Kidney (tissue), 14 donors: ENCODE measurements around the gene FBXO34. TPM values are rescaled to one million over a fixed set of nuclear protein-coding genes. Genes with fewer than 3 reads are reported as not detected.
A peak's percentile ranks its signal among the peaks of the same experiment; 100 is the strongest.

Source experiments
- DNase-seq, 5 donors: peaks; one replicate each; pipeline ENCODE4 v3.0.0-alpha.2; 2013 to 2020
- FAIRE-seq: peaks from 2 replicates; lab custom pipeline; 2012; peaks lifted over from hg19 to GRCh38; lab: Jason Lieb, UNC
- H3K27ac ChIP-seq, 2 donors: one replicate each; pipeline ENCODE4 v1.7.0; 2013; ENCODE audit warnings: low read depth in 2 of 2, low read length in 2 of 2, inconsistent platforms in 1 of 2
- H3K27me3 ChIP-seq: one replicate; pipeline ENCODE4 v1.7.1; 2013; ENCODE audit warnings: low read length, inconsistent platforms; ENCODE audit not compliant: control insufficient read depth, insufficient read depth
- H3K36me3 ChIP-seq, 3 donors: one replicate each; pipeline versions ENCODE4 v1.7.0 to v1.7.1; 2013; ENCODE audit warnings: low read length in 3 of 3, control low read depth in 1 of 3, inconsistent platforms in 1 of 3; ENCODE audit not compliant: insufficient read depth in 3 of 3, control insufficient read depth in 2 of 3
- H3K4me1 ChIP-seq, 3 donors: one replicate each; pipeline versions ENCODE4 v1.7.0 to v1.7.1; 2013; ENCODE audit warnings: low read length in 3 of 3, inconsistent platforms in 1 of 3, low read depth in 1 of 3; ENCODE audit not compliant: control insufficient read depth in 2 of 3, insufficient read depth in 2 of 3
- H3K4me3 ChIP-seq, 3 donors: one replicate each; pipeline versions ENCODE4 v1.7.0 to v1.8.1; 2013; ENCODE audit warnings: low read length in 3 of 3, control low read depth in 1 of 3, inconsistent platforms in 1 of 3
- H3K9ac ChIP-seq, 3 donors: one replicate each; pipeline versions ENCODE4 v1.7.0 to v1.7.1; 2013; ENCODE audit warnings: low read length in 3 of 3, control low read depth in 1 of 3, inconsistent platforms in 1 of 3
- H3K9me3 ChIP-seq, 3 donors: one replicate each; pipeline versions ENCODE4 v1.7.0 to v1.7.1; 2013; ENCODE audit warnings: low read length in 3 of 3, control low read depth in 1 of 3, inconsistent platforms in 1 of 3; ENCODE audit not compliant: control insufficient read depth in 2 of 3, insufficient read depth in 1 of 3
- intact Hi-C: fragments of 100-400 bp; cut with DNase I; formaldehyde crosslinking; loops from one replicate; pipeline ENCODE4 v1.11.1; 2022
- polyA plus RNA-seq: library from polyadenylated mRNA; stranded (reverse); fragments of 350-450 nt; fragmentation: Illumina TruSeq; extraction: RNeasy Lipid Tissue Mini Kit (QIAGEN cat#74804); gene quantifications from one replicate; pipeline ENCODE4 v1.2.3, GENCODE V29; 2014; ENCODE audit warnings: low read depth, low replicate concordance; ENCODE audit not compliant: insufficient read depth
- total RNA-seq: library from RNA; stranded (reverse); fragmentation: NEBNext Ultra II Directional; extraction: Animal tissue kit (Norgen Biotek cat#: 25700); gene quantifications from one replicate; pipeline ENCODE4 v1.2.1, GENCODE V29; 2021
- TF ChIP-seq, protein P1 (sequence below): IDR thresholded peaks from 3 replicates; pipeline ENCODE4 v1.5.1; 2012; ENCODE audit warnings: mild to moderate bottlenecking, moderate library complexity, borderline replicate concordance; ENCODE audit not compliant: insufficient read depth; ENCODE audit errors: extremely low read depth
- donor health status: control.
- donor health status: control.
- donor health status: control.
- donor health status: control.
- donor health status: control.
- donor health status: DM: yes; HTN: yes; CAD: no.
- donor health status: Normal renal cell carcinoma (clear cell type).

Gene FBXO34
- total and polyA plus RNA-seq, 2 donors from 2014 or later = 12.8 to 38.5 TPM

- intact Hi-C loops = no loop called here
- H3K27me3 ChIP-seq = no peaks in the 10 kb centered on the region
- H3K36me3 ChIP-seq = no peaks in the 10 kb centered on the region
- no peak overlapping the region for H3K4me3 ChIP-seq
- no peak overlapping the region for H3K9ac ChIP-seq
- no peaks in the 10 kb centered on the region for H3K9me3 ChIP-seq
- peaks cover 0 to 7% (median 0%) of the 10 kb centered on the region in 3 donors for H3K4me1 ChIP-seq
- DNase-seq (no peak), FAIRE-seq (no peak)
- TF ChIP-seq, protein P1, sequence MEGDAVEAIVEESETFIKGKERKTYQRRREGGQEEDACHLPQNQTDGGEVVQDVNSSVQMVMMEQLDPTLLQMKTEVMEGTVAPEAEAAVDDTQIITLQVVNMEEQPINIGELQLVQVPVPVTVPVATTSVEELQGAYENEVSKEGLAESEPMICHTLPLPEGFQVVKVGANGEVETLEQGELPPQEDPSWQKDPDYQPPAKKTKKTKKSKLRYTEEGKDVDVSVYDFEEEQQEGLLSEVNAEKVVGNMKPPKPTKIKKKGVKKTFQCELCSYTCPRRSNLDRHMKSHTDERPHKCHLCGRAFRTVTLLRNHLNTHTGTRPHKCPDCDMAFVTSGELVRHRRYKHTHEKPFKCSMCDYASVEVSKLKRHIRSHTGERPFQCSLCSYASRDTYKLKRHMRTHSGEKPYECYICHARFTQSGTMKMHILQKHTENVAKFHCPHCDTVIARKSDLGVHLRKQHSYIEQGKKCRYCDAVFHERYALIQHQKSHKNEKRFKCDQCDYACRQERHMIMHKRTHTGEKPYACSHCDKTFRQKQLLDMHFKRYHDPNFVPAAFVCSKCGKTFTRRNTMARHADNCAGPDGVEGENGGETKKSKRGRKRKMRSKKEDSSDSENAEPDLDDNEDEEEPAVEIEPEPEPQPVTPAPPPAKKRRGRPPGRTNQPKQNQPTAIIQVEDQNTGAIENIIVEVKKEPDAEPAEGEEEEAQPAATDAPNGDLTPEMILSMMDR = no peak
- no peak overlapping the region for H3K27ac ChIP-seq
Measured at GRCh38 chr14:55265197-55265596, 6.0 kb upstream of the FBXO34 start.

- H3K27ac ChIP-seq = peak overlapping the region in 1 of 2 donors; percentile 26
- no peaks in the 10 kb centered on the region for H3K27me3 ChIP-seq
- DNase-seq = peak in 4 of 5 donors; percentile 38 to 71 (median 58)
- H3K9ac ChIP-seq = no peak overlapping the region
- H3K36me3 ChIP-seq = no peaks in the 10 kb centered on the region
- intact Hi-C loops = no loop called here
- H3K4me1 ChIP-seq = peaks cover under 1 to 14% (median 3%) of the 10 kb centered on the region in 3 donors
- no peak for FAIRE-seq
- TF ChIP-seq, protein P1 = no peak
- no peaks in the 10 kb centered on the region for H3K9me3 ChIP-seq
- no peak overlapping the region for H3K4me3 ChIP-seq
Measured at GRCh38 chr14:55267820-55268219, 3.4 kb upstream of the FBXO34 start.

DNA sequence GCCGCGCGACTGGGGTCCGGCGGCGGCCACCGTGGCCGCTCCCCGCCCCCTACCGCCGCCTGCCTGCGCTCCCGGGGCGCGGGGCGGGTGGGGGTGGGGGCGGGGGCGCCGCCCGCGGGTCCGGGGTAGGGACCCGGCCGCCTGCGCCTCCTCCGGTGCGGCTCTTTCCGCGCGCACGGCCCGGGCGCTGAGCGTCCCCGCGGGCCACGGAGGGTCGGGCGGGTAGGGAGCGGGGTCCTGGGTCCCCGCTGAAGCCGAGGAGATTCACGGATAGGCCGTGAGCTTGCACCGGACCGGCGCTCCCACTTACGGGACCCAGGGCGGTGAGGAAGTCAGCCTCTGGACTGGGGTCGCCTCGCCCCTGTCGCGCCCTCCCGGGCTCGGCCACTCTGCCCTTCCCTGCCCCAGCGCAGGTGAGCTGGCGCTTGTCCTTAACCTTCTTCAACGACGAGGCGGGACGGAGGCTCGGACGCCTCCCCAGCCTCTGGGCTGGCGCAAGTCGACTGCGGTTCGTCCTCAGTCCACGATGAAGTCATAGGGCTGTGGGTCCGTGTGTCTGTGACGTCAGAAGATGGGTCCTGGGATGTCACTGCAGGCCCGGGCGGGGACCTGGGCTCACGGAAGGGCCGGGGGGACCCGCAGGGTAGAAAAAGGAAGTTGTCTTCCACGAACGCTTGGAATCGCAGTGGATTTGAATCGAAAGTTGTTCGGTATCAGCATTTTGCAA lies 514 bp downstream of the FBXO34 start:
- Histone ChIP-seq H3K36me3 (no peaks in the 10 kb centered on the region), H3K9ac (peak overlapping the region; percentile 49 to 96 (median 50)), H3K27ac (peak overlapping the region; percentile 94), H3K4me1 (peaks cover 3 to 19% (median 9%) of the 10 kb centered on the region in 3 donors), H3K27me3 (no peaks in the 10 kb centered on the region), H3K9me3 (no peaks in the 10 kb centered on the region), H3K4me3 (peak overlapping the region; percentile 75 to 93 (median 92))
- intact Hi-C loops = loop anchor here (10.0 kb wide), 1 partner anchor 83 kb away; no protein-coding TSS in a partner anchor
- no peak for FAIRE-seq
- DNase-seq = peak; percentile 82 to 92 (median 88)
- TF ChIP-seq, protein P1 = no peak
